GM21825 (cell line): Measurements from ENCODE around the gene DYNC1H1.

ENCODE experiments used
- ATAC-seq: cut with Tn5 transposase; IDR thresholded peaks from one replicate; pipeline ENCODE4 v1.9.1; 2021; ENCODE audit warnings: mild to moderate bottlenecking, moderate library complexity; ENCODE audit not compliant: unreplicated experiment

Gene DYNC1H1

GRCh38 chr14:102085948-102086708 lies 121.8 kb downstream of the DYNC1H1 start:
- peak; percentile 33 for ATAC-seq

GRCh38 chr14:102086709-102086971 lies 122.3 kb downstream of the DYNC1H1 start:
- no peak for ATAC-seq

GRCh38 chr14:102086972-102087761 lies 122.8 kb downstream of the DYNC1H1 start, which contains the start of gene HSP90AA1:
HSP90AA1 (minus strand) TSS chr14:102087044; CDS start chr14:102086378, 666 bp downstream.
- ATAC-seq = peak; percentile 64

- no peak for ATAC-seq
These were observed 123.3 kb downstream of the DYNC1H1 start for GRCh38 chr14:102087762-102088011.

GRCh38 chr14:102088012-102088792 lies 123.8 kb downstream of the DYNC1H1 start:
- no peak for ATAC-seq

- no peak for ATAC-seq
These were observed 125.4 kb downstream of the DYNC1H1 start for GRCh38 chr14:102089621-102090343.

- no peak for ATAC-seq
These were observed 126.3 kb downstream of the DYNC1H1 start for GRCh38 chr14:102090713-102091112.

GRCh38 chr14:102092806-102093205 lies 128.4 kb downstream of the DYNC1H1 start:
- ATAC-seq = no peak

GRCh38 chr14:102094101-102094500 lies 129.7 kb downstream of the DYNC1H1 start:
- no peak for ATAC-seq

- no peak for ATAC-seq
These were observed 131.0 kb downstream of the DYNC1H1 start for GRCh38 chr14:102095231-102095870.

- ATAC-seq = no peak
These were observed 131.6 kb downstream of the DYNC1H1 start for GRCh38 chr14:102095871-102096568.

GRCh38 chr14:102096569-102097188 lies 132.3 kb downstream of the DYNC1H1 start:
- ATAC-seq = no peak

GRCh38 chr14:102097441-102098135 lies 133.2 kb downstream of the DYNC1H1 start:
- no peak for ATAC-seq

GRCh38 chr14:102103062-102103695 lies 138.8 kb downstream of the DYNC1H1 start:
- no peak for ATAC-seq

- no peak for ATAC-seq
These were observed 141.0 kb downstream of the DYNC1H1 start for GRCh38 chr14:102105369-102105768.
